MM.1S (cell line): ENCODE data around the gene KHK.

Experiments
- DNase-seq: peaks from one replicate; pipeline ENCODE4 v3.0.0-alpha.2; 2015
- H2AFZ ChIP-seq: fragments of 300-600 bp; sonication (generic); 2 replicates; pipeline ENCODE4 v1.6.0; 2016; ENCODE audit warnings: antibody characterized with exemption, low read length
- H3F3A ChIP-seq: fragments of 300-600 bp; sonication (generic); 2 replicates; pipeline ENCODE4 v1.6.1; 2016; ENCODE audit warnings: mild to moderate bottlenecking, antibody characterized with exemption, low read length, moderate library complexity, mixed read lengths; ENCODE audit not compliant: insufficient read depth
- H3K27ac ChIP-seq: fragments of 300-600 bp; sonication (generic); 2 replicates; pipeline ENCODE4 v1.5.1; 2016; ENCODE audit warnings: mild to moderate bottlenecking, low read length
- H3K27me3 ChIP-seq: fragments of 300-600 bp; sonication (generic); replicated peaks from 2 replicates; pipeline ENCODE4 v1.6.0; 2016; ENCODE audit warnings: low read length; ENCODE audit not compliant: insufficient read depth
- H3K36me3 ChIP-seq: fragments of 300-600 bp; sonication (generic); replicated peaks from 2 replicates; pipeline ENCODE4 v1.6.1; 2016; ENCODE audit warnings: mild to moderate bottlenecking, low read length, mixed read lengths; ENCODE audit not compliant: insufficient read depth
- H3K4me1 ChIP-seq: fragments of 300-600 bp; sonication (generic); 2 replicates; pipeline ENCODE4 v1.6.1; 2016; ENCODE audit warnings: low read length, mixed read lengths
- H3K4me2 ChIP-seq: fragments of 300-600 bp; sonication (generic); 2 replicates; pipeline ENCODE4 v1.6.0; 2016; ENCODE audit warnings: low read depth, low read length
- H3K4me3 ChIP-seq: fragments of 300-600 bp; sonication (generic); 2 replicates; pipeline ENCODE4 v1.5.1; 2016; ENCODE audit warnings: low read length, mixed read lengths
- H3K79me2 ChIP-seq: fragments of 300-600 bp; sonication (generic); 2 replicates; pipeline ENCODE4 v1.6.1; 2016; ENCODE audit warnings: mixed run types, low read length, mixed read lengths
- H3K9ac ChIP-seq: fragments of 300-600 bp; sonication (generic); 2 replicates; pipeline ENCODE4 v1.6.1; 2016; ENCODE audit warnings: low read length, mixed read lengths
- H3K9me2 ChIP-seq: fragments of 300-600 bp; sonication (generic); replicated peaks from 2 replicates; pipeline ENCODE4 v1.6.1; 2016; ENCODE audit warnings: mild to moderate bottlenecking, low read length, mixed read lengths; ENCODE audit not compliant: insufficient read depth
- H3K9me3 ChIP-seq: fragments of 300-600 bp; sonication (generic); replicated peaks from 2 replicates; pipeline ENCODE4 v1.6.1; 2016; ENCODE audit warnings: mild to moderate bottlenecking, low read length, mixed read lengths; ENCODE audit not compliant: insufficient read depth
- H4K20me1 ChIP-seq: fragments of 300-600 bp; sonication (generic); 2 replicates; pipeline ENCODE4 v1.6.1; 2016; ENCODE audit warnings: mild to moderate bottlenecking, low read length, moderate library complexity, mixed read lengths; ENCODE audit not compliant: insufficient read depth
- EZH2 ChIP-seq: fragments of 300-600 bp; sonication (generic); optimal IDR thresholded peaks from 2 replicates; pipeline ENCODE3; 2017; ENCODE audit warnings: low read depth, mild to moderate bottlenecking, antibody characterized with exemption, low read length, mixed read lengths
- EZH2phosphoT487 ChIP-seq: fragments of 300-600 bp; sonication (generic); IDR thresholded peaks from 2 replicates; pipeline ENCODE4 v1.6.1; 2018; ENCODE audit warnings: antibody characterized with exemption, low read length
- TF ChIP-seq, protein P1 (sequence below): fragments of 300-600 bp; sonication (generic); IDR thresholded peaks from 2 replicates; pipeline ENCODE4 v1.5.1; 2016; ENCODE audit warnings: antibody characterized with exemption, low read length, mixed read lengths

Gene KHK

DNA sequence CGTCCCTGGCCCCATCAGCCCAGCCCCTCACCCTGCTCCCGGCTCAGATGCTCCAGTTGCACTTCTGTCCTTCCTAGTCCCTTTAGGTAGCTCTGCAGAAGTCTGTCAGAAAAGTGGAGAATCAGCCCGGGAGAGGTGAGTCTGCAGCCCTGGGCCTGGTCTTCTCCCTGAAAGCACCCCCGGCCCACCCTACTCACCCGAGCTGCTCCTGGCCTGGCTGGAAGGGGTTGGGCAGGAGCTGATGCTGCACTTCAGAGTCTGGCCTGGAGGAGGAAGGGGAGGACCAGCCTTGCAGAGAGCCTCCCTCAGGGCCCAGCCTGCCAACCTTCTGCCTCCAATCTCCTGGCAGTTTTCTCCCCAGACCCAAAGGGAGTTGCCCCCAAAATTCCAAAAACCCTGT, 15.8 kb downstream of the KHK start:
- Histone ChIP-seq H3K36me3 (no peaks in the 10 kb centered on the region), H3K79me2 (no peaks in the 10 kb centered on the region), H4K20me1 (no peaks in the 10 kb centered on the region), H3K9me2 (no peaks in the 10 kb centered on the region), H3K4me1 (peaks cover 9% of the 10 kb centered on the region), H3K9me3 (no peaks in the 10 kb centered on the region), H3K27me3 (no peaks in the 10 kb centered on the region), H3K9ac (no peak overlapping the region), H3K27ac (no peak overlapping the region), H3K4me3 (no peak overlapping the region), H2AFZ (no peak overlapping the region), H3K4me2 (no peak overlapping the region), H3F3A (0 out of 2 replicates have a peak, but pooled peaks cover 4% of the 10 kb centered on the region)
- DNase-seq = no peak
- TF ChIP-seq EZH2 = no peak
- TF ChIP-seq EZH2phosphoT487 = no peak
- TF ChIP-seq, protein P1, sequence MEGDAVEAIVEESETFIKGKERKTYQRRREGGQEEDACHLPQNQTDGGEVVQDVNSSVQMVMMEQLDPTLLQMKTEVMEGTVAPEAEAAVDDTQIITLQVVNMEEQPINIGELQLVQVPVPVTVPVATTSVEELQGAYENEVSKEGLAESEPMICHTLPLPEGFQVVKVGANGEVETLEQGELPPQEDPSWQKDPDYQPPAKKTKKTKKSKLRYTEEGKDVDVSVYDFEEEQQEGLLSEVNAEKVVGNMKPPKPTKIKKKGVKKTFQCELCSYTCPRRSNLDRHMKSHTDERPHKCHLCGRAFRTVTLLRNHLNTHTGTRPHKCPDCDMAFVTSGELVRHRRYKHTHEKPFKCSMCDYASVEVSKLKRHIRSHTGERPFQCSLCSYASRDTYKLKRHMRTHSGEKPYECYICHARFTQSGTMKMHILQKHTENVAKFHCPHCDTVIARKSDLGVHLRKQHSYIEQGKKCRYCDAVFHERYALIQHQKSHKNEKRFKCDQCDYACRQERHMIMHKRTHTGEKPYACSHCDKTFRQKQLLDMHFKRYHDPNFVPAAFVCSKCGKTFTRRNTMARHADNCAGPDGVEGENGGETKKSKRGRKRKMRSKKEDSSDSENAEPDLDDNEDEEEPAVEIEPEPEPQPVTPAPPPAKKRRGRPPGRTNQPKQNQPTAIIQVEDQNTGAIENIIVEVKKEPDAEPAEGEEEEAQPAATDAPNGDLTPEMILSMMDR = no peak

DNA sequence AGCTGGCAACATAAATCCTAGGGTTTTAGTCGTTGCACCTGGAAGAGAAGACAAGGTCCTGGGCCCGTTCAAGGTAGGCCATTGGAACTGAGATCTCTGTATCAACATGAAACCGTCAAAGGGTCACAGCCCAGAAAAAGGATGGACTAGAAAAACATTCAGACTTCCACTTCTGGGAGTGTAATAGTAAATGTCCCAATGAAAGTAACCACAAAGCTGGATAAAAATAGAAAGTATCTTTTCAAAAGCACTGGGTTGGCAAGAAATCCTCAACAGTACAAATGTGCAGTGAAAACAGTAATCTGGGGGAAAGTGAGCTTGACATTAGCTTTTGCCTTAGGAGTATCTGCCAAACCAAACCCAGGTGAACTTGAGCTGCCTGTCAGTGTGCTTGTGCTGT, 19.4 kb downstream of the KHK start:
- Histone ChIP-seq H3K9ac (no peak overlapping the region), H3K4me2 (no peak overlapping the region; the same call in 1 of the 2 replicates), H3F3A (0 out of 2 replicates have a peak, but pooled peaks cover 4% of the 10 kb centered on the region), H3K27ac (no peak overlapping the region), H3K36me3 (no peaks in the 10 kb centered on the region), H4K20me1 (no peaks in the 10 kb centered on the region), H3K9me2 (no peaks in the 10 kb centered on the region), H3K9me3 (no peaks in the 10 kb centered on the region), H3K27me3 (no peaks in the 10 kb centered on the region), H2AFZ (no peak overlapping the region), H3K4me3 (no peak overlapping the region), H3K4me1 (peaks cover 9% of the 10 kb centered on the region), H3K79me2 (no peaks in the 10 kb centered on the region)
- TF ChIP-seq EZH2 (no peak), EZH2phosphoT487 (no peak)
- TF ChIP-seq, protein P1 = no peak
- no peak for DNase-seq

DNA sequence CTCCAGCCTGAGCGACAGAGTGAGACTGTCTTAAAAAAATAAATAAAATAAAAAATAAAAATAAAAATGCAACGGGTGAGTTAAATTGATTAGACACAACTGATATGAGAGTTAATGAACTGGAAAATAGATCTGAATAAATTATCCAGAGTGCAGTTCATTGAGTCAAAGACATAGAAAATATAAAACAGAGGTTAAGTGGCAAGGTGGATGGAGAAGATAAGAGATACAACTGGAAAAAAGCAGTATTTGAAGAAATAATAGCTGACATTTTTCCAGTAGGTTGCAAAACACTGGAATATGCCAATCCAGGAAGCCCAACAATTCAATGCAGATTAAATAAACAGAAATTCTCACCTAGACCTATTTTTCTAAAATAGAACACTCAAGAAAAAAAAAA, 21.6 kb downstream of the KHK start:
- peaks cover 9% of the 10 kb centered on the region for H3K4me1 ChIP-seq
- H3K27ac ChIP-seq = no peak overlapping the region
- H3K36me3 ChIP-seq = no peaks in the 10 kb centered on the region
- H4K20me1 ChIP-seq = no peaks in the 10 kb centered on the region
- TF ChIP-seq EZH2 (no peak), EZH2phosphoT487 (no peak)
- TF ChIP-seq, protein P1 = no peak
- no peak overlapping the region for H3K9ac ChIP-seq
- H2AFZ ChIP-seq = no peak overlapping the region
- H3K4me3 ChIP-seq = no peak overlapping the region
- no peaks in the 10 kb centered on the region for H3K27me3 ChIP-seq
- no peaks in the 10 kb centered on the region for H3K9me3 ChIP-seq
- 0 out of 2 replicates have a peak, but pooled peaks cover 4% of the 10 kb centered on the region for H3F3A ChIP-seq
- no peaks in the 10 kb centered on the region for H3K79me2 ChIP-seq
- no peak for DNase-seq
- no peaks in the 10 kb centered on the region for H3K9me2 ChIP-seq
- no peak overlapping the region for H3K4me2 ChIP-seq
